Ascending aorta (tissue), 2 donors: ENCODE data around the gene PRKAA1. TPM values are rescaled to one million over a fixed set of nuclear protein-coding genes. Genes with fewer than 3 reads are reported as not detected.

Experiments used
- DNase-seq, 2 donors: peaks; one replicate each; pipeline ENCODE4 v3.0.0-alpha.2; 2019; ENCODE audit warnings: low spot score in 2 of 2
- H3K27ac ChIP-seq, 2 donors: fragments of 200-600 bp; sonication (generic); one replicate each; pipeline ENCODE4 v1.5.1; 2016 to 2017; ENCODE audit warnings: mild to moderate bottlenecking in 1 of 2
- H3K27me3 ChIP-seq: fragments of 200-600 bp; sonication (generic); one replicate; pipeline ENCODE4 v1.5.1; 2017
- H3K36me3 ChIP-seq, 2 donors: fragments of 200-600 bp; sonication (generic); one replicate each; pipeline ENCODE4 v1.5.1; 2016
- H3K4me1 ChIP-seq, 2 donors: fragments of 200-600 bp; sonication (generic); one replicate each; pipeline ENCODE4 v1.5.1; 2016 to 2017; ENCODE audit warnings: mild to moderate bottlenecking in 1 of 2
- H3K4me3 ChIP-seq, 2 donors: fragments of 200-600 bp; sonication (generic); one replicate each; pipeline ENCODE4 v1.5.1; 2016 to 2017; ENCODE audit warnings: mild to moderate bottlenecking in 1 of 2
- H3K9me3 ChIP-seq, 2 donors: fragments of 200-600 bp; sonication (generic); one replicate each; pipeline ENCODE4 v1.5.1; 2016
- CTCF ChIP-seq, 3 experiments: fragments of 200-600 bp in 2 of 3; fragments of 450-650 bp in 1 of 3; sonication (generic) in 2 of 3; IDR thresholded peaks; one replicate each; pipeline ENCODE4 v1.5.1; 2016 to 2019; ENCODE audit warnings: antibody characterized with exemption in 3 of 3, mild to moderate bottlenecking in 1 of 3, moderate library complexity in 1 of 3
- intact Hi-C: fragments of 100-400 bp; cut with DNase I; formaldehyde crosslinking; loops from one replicate; pipeline ENCODE4 v1.15.1; 2023
- total RNA-seq: library from RNA; depleted of rRNA; stranded (reverse); fragments of >200 nt; gene quantifications from one replicate; pipeline ENCODE4 v1.1.0, GENCODE V29; 2016

Gene PRKAA1
- 90.3 TPM for total RNA-seq

- DNase-seq, result peak; percentile 67 to 96
- TF ChIP-seq CTCF (IDR thresholded peaks at IDR 0.05), result peak; percentile 33 to 73 (median 54)
- H3K27ac ChIP-seq, result peak within 1 kb of the TSS; percentile 88 to 95
- H3K4me3 ChIP-seq, result peak within 1 kb of the TSS; percentile 98 to 99
- H3K36me3 ChIP-seq, result no peaks in the 10 kb centered on the region
- intact Hi-C loops, result loop anchor here (1.0 kb wide), 2 partner anchors 37 to 43 kb away; partner anchors contain the start of genes RPL37 and TTC33
- H3K27me3 ChIP-seq, result no peaks in the 10 kb centered on the region
- no peaks in the 10 kb centered on the region for H3K9me3 ChIP-seq
- peaks cover 9 to 12% of the 10 kb centered on the region in 2 donors for H3K4me1 ChIP-seq
Observed at GRCh38 chr5:40798012-40798800, at the start of gene PRKAA1. Gene PRKAA1, minus strand, starts transcription at chr5:40798374. Its CDS starts 185 bp downstream, at chr5:40798189.

- DNase-seq, result no peak
- TF ChIP-seq CTCF (IDR thresholded peaks at IDR 0.05), result no peak
- Histone ChIP-seq H3K27ac (no peak overlapping the region), H3K4me1 (no peaks in the 10 kb centered on the region), H3K36me3 (peaks cover 0 to 6% of the 10 kb centered on the region in 2 donors), H3K27me3 (no peaks in the 10 kb centered on the region), H3K9me3 (no peaks in the 10 kb centered on the region), H3K4me3 (no peak overlapping the region)
- intact Hi-C loops, result no loop called here
Observed at GRCh38 chr5:40847525-40847924, 49.4 kb upstream of the PRKAA1 start.

- Histone ChIP-seq H3K9me3 (no peaks in the 10 kb centered on the region), H3K27ac (no peak overlapping the region), H3K4me3 (no peak overlapping the region), H3K27me3 (no peaks in the 10 kb centered on the region), H3K36me3 (no peaks in the 10 kb centered on the region), H3K4me1 (no peaks in the 10 kb centered on the region)
- no peak for DNase-seq
- no peak for TF ChIP-seq CTCF (IDR thresholded peaks at IDR 0.05)
- intact Hi-C loops, result no loop called here
Observed at GRCh38 chr5:40846371-40846770, 48.2 kb upstream of the PRKAA1 start.

- no peaks in the 10 kb centered on the region for H3K27me3 ChIP-seq
- no peak overlapping the region for H3K27ac ChIP-seq
- no peaks in the 10 kb centered on the region for H3K9me3 ChIP-seq
- no peak overlapping the region for H3K4me3 ChIP-seq
- H3K4me1 ChIP-seq, result no peaks in the 10 kb centered on the region
- no peak for DNase-seq
- intact Hi-C loops, result loop anchor here (5.0 kb wide), 1 partner anchor 33 kb away; no protein-coding TSS in a partner anchor
- H3K36me3 ChIP-seq, result no peaks in the 10 kb centered on the region
- no peak for TF ChIP-seq CTCF (IDR thresholded peaks at IDR 0.05)
Observed at GRCh38 chr5:40844565-40844964, 46.4 kb upstream of the PRKAA1 start.

GRCh38 chr5:40842351-40842750, 44.2 kb upstream of the PRKAA1 start:
- intact Hi-C loops, result loop anchor here (5.0 kb wide), 1 partner anchor 35 kb away; no protein-coding TSS in a partner anchor
- Histone ChIP-seq H3K9me3 (no peaks in the 10 kb centered on the region), H3K4me3 (peak overlapping the region; percentile 46 to 59), H3K4me1 (no peaks in the 10 kb centered on the region), H3K36me3 (no peaks in the 10 kb centered on the region), H3K27me3 (no peaks in the 10 kb centered on the region), H3K27ac (no peak overlapping the region)
- no peak for TF ChIP-seq CTCF (IDR thresholded peaks at IDR 0.05)
- no peak for DNase-seq
